HepG2 (cell line): Measurements from ENCODE around the gene VTN. TPM values are rescaled to one million over a fixed set of nuclear protein-coding genes. Genes with fewer than 3 reads are reported as not detected.

Experiments
- HNRNPH1 ChIP-seq: fragments of 200-400 bp; formaldehyde crosslinking; optimal IDR thresholded peaks from 2 replicates; pipeline ENCODE3; 2017; ENCODE audit warnings: mild to moderate bottlenecking, low read depth, low read length
- MAZ ChIP-seq, 2 experiments: sonication (generic) in 1 of 2; formaldehyde crosslinking in 1 of 2; IDR thresholded peaks; 2 replicates each; pipeline versions ENCODE4 v1.5.0 to v1.6.1; 2012 to 2020; ENCODE audit warnings: low read depth in 2 of 2, mild to moderate bottlenecking in 2 of 2, borderline replicate concordance in 1 of 2, improper control_type of control experiment in 1 of 2, low read length in 1 of 2, missing genetic modification reagents in 1 of 2, moderate library complexity in 1 of 2
- PREB ChIP-seq: sonication (generic); formaldehyde crosslinking; IDR thresholded peaks from 2 replicates; pipeline ENCODE4 v1.4.0; 2020; ENCODE audit warnings: missing genetic modification reagents
- SALL1 ChIP-seq: sonication (generic); formaldehyde crosslinking; IDR thresholded peaks from 2 replicates; pipeline ENCODE4 v1.8.0; 2022; ENCODE audit warnings: mild to moderate bottlenecking, missing genetic modification reagents
- TIGD3 ChIP-seq: sonication (generic); formaldehyde crosslinking; IDR thresholded peaks from 2 replicates; pipeline ENCODE4 v1.5.1; 2020; ENCODE audit warnings: mild to moderate bottlenecking, missing genetic modification reagents, borderline replicate concordance
- TMF1 ChIP-seq: sonication (generic); formaldehyde crosslinking; IDR thresholded peaks from 2 replicates; pipeline ENCODE4 v1.8.1; 2022; ENCODE audit warnings: low read depth, missing genetic modification reagents
- ZEB1 ChIP-seq: IDR thresholded peaks from 2 replicates; pipeline ENCODE4 v1.6.1; 2012; ENCODE audit warnings: mild to moderate bottlenecking, low read depth, inconsistent platforms; ENCODE audit not compliant: insufficient replicate concordance
- ZNF546 ChIP-seq: sonication (generic); formaldehyde crosslinking; conservative IDR thresholded peaks from 2 replicates; pipeline ENCODE4 v1.8.1; 2023; ENCODE audit warnings: mild to moderate bottlenecking, missing genetic modification reagents
- ZNF550 ChIP-seq: sonication (generic); formaldehyde crosslinking; IDR thresholded peaks from 2 replicates; pipeline ENCODE4 v1.4.0; 2020; ENCODE audit warnings: mild to moderate bottlenecking, missing genetic modification reagents, borderline replicate concordance
- ZNF660 ChIP-seq: sonication (generic); formaldehyde crosslinking; IDR thresholded peaks from 2 replicates; pipeline ENCODE4 v1.5.1; 2020; ENCODE audit warnings: mild to moderate bottlenecking, low read depth, missing genetic modification reagents, borderline replicate concordance
- ZNF75D ChIP-seq: sonication (generic); formaldehyde crosslinking; IDR thresholded peaks from 2 replicates; pipeline ENCODE4 v1.8.1; 2023; ENCODE audit warnings: missing genetic modification reagents, mild to moderate bottlenecking, borderline replicate concordance
- ZNF780A ChIP-seq: sonication (generic); formaldehyde crosslinking; IDR thresholded peaks from 2 replicates; pipeline ENCODE4 v1.8.0; 2022; ENCODE audit warnings: mild to moderate bottlenecking, missing genetic modification reagents, moderate library complexity
- polyA plus RNA-seq, 8 experiments: library from polyadenylated mRNA; depleted of rRNA in 3 of 8; stranded (reverse) in 7 of 8; unstranded in 1 of 8; fragments of >200 nt; fragmentation: Illumina TruSeq in 4 of 8; extraction: Trizol in 4 of 8; gene quantifications; 2 replicates each; pipeline versions ENCODE4 v1.2.1 to v1.2.3, GENCODE V29; 2011 to 2016; ENCODE audit warnings: low read depth in 4 of 8, missing spikeins in 1 of 8, mixed read lengths in 1 of 8; ENCODE audit not compliant: insufficient read depth in 1 of 8
- total RNA-seq, 5 experiments: library from RNA; depleted of rRNA; stranded (reverse); fragments of >200 nt; fragmentation: Illumina TruSeq; extraction: Trizol; gene quantifications; 2 replicates each; pipeline ENCODE4 v1.2.3, GENCODE V29; 2016; ENCODE audit warnings: low read depth in 1 of 5
- TF ChIP-seq, protein P1 (sequence below): sonication (generic); formaldehyde crosslinking; IDR thresholded peaks from 2 replicates; pipeline ENCODE4 v1.5.0; 2020; ENCODE audit warnings: mild to moderate bottlenecking, missing genetic modification reagents

VTN gene
- total and polyA plus RNA-seq, 2 of the 13 experiments (the other 11 are each of a cell fraction or from before 2014, with no cell fraction given), result 108 to 131 TPM

DNA sequence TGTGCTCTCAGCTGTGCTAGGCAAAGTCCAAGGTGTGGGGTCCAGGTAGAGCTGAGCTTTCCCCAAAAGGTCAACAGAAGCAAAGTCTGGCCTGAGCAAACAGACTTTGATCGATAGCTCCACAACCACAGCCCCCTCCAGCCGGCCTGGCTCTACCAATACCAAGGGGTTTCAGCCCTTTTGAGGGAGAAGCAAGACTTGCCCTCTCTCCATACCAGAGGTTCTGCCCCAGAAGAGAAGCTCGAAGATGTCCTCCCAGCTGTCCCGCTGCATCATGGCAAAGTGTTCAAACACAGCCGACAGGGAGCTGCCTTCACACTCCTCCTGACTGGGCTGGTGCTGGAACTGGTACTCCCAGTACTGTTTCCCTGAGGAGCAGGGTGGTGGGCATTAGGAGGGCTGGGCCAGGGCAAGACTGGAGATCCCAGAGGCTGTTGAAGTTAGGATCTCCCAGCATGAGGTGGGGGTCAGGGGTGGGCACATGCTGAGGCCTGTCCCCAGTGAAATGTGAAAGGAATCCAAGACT, 1.7 kb downstream of the VTN start (continued):
- TF ChIP-seq TIGD3 (CRISPR knock-in tag), result no peak
- peak; percentile 51 for TF ChIP-seq ZEB1
- TF ChIP-seq TMF1 (CRISPR knock-in tag), result no peak
- no peak for TF ChIP-seq HNRNPH1
- TF ChIP-seq ZNF780A (CRISPR knock-in tag), result no peak; the same call in 1 of the 2 replicates
- no peak for TF ChIP-seq ZNF550 (CRISPR knock-in tag)
- peak; percentile 96 for TF ChIP-seq SALL1 (CRISPR knock-in tag)
- TF ChIP-seq ZNF660 (CRISPR knock-in tag), result no peak
- TF ChIP-seq, protein P1, sequence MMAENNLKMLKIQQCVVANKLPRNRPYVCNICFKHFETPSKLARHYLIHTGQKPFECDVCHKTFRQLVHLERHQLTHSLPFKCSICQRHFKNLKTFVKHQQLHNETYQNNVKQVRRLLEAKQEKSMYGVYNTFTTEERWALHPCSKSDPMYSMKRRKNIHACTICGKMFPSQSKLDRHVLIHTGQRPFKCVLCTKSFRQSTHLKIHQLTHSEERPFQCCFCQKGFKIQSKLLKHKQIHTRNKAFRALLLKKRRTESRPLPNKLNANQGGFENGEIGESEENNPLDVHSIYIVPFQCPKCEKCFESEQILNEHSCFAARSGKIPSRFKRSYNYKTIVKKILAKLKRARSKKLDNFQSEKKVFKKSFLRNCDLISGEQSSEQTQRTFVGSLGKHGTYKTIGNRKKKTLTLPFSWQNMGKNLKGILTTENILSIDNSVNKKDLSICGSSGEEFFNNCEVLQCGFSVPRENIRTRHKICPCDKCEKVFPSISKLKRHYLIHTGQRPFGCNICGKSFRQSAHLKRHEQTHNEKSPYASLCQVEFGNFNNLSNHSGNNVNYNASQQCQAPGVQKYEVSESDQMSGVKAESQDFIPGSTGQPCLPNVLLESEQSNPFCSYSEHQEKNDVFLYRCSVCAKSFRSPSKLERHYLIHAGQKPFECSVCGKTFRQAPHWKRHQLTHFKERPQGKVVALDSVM (CRISPR knock-in tag), result no peak
- TF ChIP-seq ZNF75D (CRISPR knock-in tag), result no peak
- TF ChIP-seq PREB (CRISPR knock-in tag), result no peak
- no peak for TF ChIP-seq ZNF546 (CRISPR knock-in tag)
- peak; percentile 94 for TF ChIP-seq MAZ (IDR thresholded peaks at IDR 0.05; ENCODE audit: borderline replicate concordance, low read depth, low read length)
- peak; percentile 80 for TF ChIP-seq MAZ (CRISPR knock-in tag; IDR thresholded peaks at IDR 0.05; ENCODE audit: low read depth)
